Activated CD4-positive, alpha-beta memory T cell treated with anti-CD3 and anti-CD28 coated beads, Interleukin-2, amount 10 ng/mL, durations not matched to agents 7 days and 5 days (primary cell): Measurements from ENCODE around the gene GABRQ. TPM values are rescaled to one million over a fixed set of nuclear protein-coding genes. Genes with fewer than 3 reads are reported as not detected.
"Not testable (repeated sequence)": the region's sequence is repeated elsewhere in the genome, so short reads cannot be mapped to it uniquely, and the experiment has no call there.

ENCODE experiments used
- CTCF ChIA-PET: fragments of 350-600 bp; sonication (Branson Sonifier 250); formaldehyde crosslinking; loops from one replicate; lab custom pipeline; 2021; ENCODE audit warnings: antibody characterized with exemption, inconsistent platforms; lab: Charles Lee
- POLR2A ChIA-PET: fragments of 350-600 bp; sonication (Branson Sonifier 250); formaldehyde crosslinking; loops from one replicate; lab custom pipeline; 2021; ENCODE audit warnings: antibody characterized with exemption; lab: Charles Lee
- DNase-seq: peaks from one replicate; pipeline ENCODE4 v3.0.0-alpha.2; 2020
- H3K27ac Mint-ChIP-seq: one replicate; pipeline ENCODE4 v1.8.0; 2021; ENCODE audit warnings: mild to moderate bottlenecking, mixed read lengths
- H3K27me3 Mint-ChIP-seq: one replicate; pipeline ENCODE4 v1.8.0; 2021; ENCODE audit warnings: mixed read lengths
- H3K36me3 Mint-ChIP-seq: one replicate; pipeline ENCODE4 v1.8.0; 2021; ENCODE audit warnings: low read depth, mixed read lengths
- H3K4me1 Mint-ChIP-seq: one replicate; pipeline ENCODE4 v1.8.0; 2021; ENCODE audit warnings: mixed read lengths
- H3K4me3 Mint-ChIP-seq: one replicate; pipeline ENCODE4 v1.8.0; 2021; ENCODE audit warnings: mild to moderate bottlenecking, mixed read lengths
- H3K9me3 Mint-ChIP-seq: one replicate; pipeline ENCODE4 v1.8.0; 2021; ENCODE audit warnings: mixed read lengths
- total RNA-seq, 2 experiments: library from RNA; stranded (reverse); gene quantifications; one replicate each; pipeline ENCODE4 v1.2.3, GENCODE V29; 2021

The GABRQ gene
- total RNA-seq, 2 experiments from 2014 or later: not detected

DNA sequence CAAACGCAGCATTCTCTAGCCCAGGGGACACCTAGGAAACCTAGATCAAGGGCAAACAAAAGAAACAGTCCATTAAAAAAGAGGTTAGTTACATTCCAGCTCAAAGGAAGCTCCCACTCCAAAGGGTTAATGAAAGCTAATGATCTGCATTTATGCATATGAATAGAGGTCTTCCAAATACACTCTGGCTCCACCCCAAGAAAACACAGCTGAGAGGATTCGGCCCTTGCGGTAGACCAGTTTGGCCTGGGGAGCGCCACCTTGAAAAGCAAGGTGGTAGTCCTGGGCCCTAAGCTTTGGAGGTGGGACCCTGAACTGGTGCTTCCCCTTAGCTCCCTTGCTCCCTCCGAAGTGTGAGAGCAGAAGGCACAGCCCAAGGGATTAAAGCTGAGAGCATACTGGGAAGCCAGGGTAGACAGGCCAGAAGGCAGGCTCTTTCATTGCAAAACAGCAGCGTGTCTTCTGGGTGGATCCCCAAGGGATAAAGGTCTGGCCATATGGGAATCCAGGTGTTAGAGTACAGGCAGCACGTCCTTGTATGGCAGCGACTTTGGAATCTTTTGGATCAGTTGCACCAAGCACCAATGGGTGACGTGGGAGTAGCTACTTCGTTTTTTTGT, 3.7 kb downstream of the GABRQ start:
- Mint-ChIP-seq H3K36me3 (no peaks in the 10 kb centered on the region), H3K4me1 (no peaks in the 10 kb centered on the region), H3K27me3 (peaks cover 20% of the 10 kb centered on the region), H3K9me3 (no peaks in the 10 kb centered on the region), H3K27ac (no peak overlapping the region), H3K4me3 (no peak overlapping the region)
- POLR2A ChIA-PET: no interaction called here
- CTCF ChIA-PET: interaction anchor here (2.0 kb wide), 1 partner anchor 9 kb away, joined by 6 read pairs; no protein-coding TSS in a partner anchor
- DNase-seq: no peak

- ChIA-PET POLR2A (no interaction called here), CTCF (interaction anchor here (2.0 kb wide), 1 partner anchor 9 kb away, joined by 6 read pairs; no protein-coding TSS in a partner anchor)
- Mint-ChIP-seq H3K4me3 (no peak overlapping the region), H3K36me3 (no peaks in the 10 kb centered on the region), H3K27me3 (peaks cover 14% of the 10 kb centered on the region), H3K4me1 (no peaks in the 10 kb centered on the region), H3K9me3 (no peaks in the 10 kb centered on the region), H3K27ac (no peak overlapping the region)
- no peak for DNase-seq
Measured at GRCh38 chrX:152641996-152642395, 4.3 kb downstream of the GABRQ start.

- POLR2A ChIA-PET: no interaction called here
- CTCF ChIA-PET: no interaction called here
- Mint-ChIP-seq H3K27me3 (peaks cover 10% of the 10 kb centered on the region), H3K36me3 (no peaks in the 10 kb centered on the region), H3K9me3 (no peaks in the 10 kb centered on the region), H3K4me3 (no peak overlapping the region), H3K4me1 (no peaks in the 10 kb centered on the region), H3K27ac (no peak overlapping the region)
- DNase-seq: no peak
Measured at GRCh38 chrX:152642931-152643564, 5.4 kb downstream of the GABRQ start.

DNA sequence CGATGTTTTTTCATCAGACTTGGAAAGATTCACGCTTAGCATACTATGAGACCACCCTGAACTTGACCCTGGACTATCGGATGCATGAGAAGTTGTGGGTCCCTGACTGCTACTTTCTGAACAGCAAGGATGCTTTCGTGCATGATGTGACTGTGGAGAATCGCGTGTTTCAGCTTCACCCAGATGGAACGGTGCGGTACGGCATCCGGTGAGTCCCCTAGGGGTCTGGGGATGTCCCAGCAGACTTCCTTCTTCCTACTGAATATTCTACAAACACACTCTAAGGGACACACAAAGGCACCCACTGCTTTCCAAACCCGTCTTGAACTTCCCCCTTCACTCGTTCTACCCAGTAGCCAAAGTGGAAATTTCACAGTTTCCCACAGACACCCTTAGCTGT, 9.3 kb downstream of the GABRQ start:
- DNase-seq: no peak
- Mint-ChIP-seq H3K27me3 (no peaks in the 10 kb centered on the region), H3K4me3 (no peak overlapping the region), H3K9me3 (no peaks in the 10 kb centered on the region), H3K4me1 (no peaks in the 10 kb centered on the region), H3K27ac (no peak overlapping the region), H3K36me3 (no peaks in the 10 kb centered on the region)
- ChIA-PET POLR2A (no interaction called here), CTCF (interaction anchor here (2.1 kb wide), 1 partner anchor 14 kb away, joined by 6 read pairs; no protein-coding TSS in a partner anchor)

- POLR2A ChIA-PET: no interaction called here
- DNase-seq: no peak
- no peaks in the 10 kb centered on the region for H3K9me3 Mint-ChIP-seq
- CTCF ChIA-PET: interaction anchor here (2.1 kb wide), 1 partner anchor 15 kb away, joined by 6 read pairs; no protein-coding TSS in a partner anchor
- H3K27ac Mint-ChIP-seq: no peak overlapping the region
- H3K4me1 Mint-ChIP-seq: no peaks in the 10 kb centered on the region
- no peaks in the 10 kb centered on the region for H3K36me3 Mint-ChIP-seq
- no peaks in the 10 kb centered on the region for H3K27me3 Mint-ChIP-seq
- no peak overlapping the region for H3K4me3 Mint-ChIP-seq
Measured at GRCh38 chrX:152647978-152648377, 10.3 kb downstream of the GABRQ start.

GRCh38 chrX:152652060-152652459, 14.4 kb downstream of the GABRQ start:
- Mint-ChIP-seq H3K27ac (no peak overlapping the region), H3K27me3 (no peaks in the 10 kb centered on the region), H3K9me3 (no peaks in the 10 kb centered on the region), H3K4me3 (no peak overlapping the region), H3K36me3 (no peaks in the 10 kb centered on the region), H3K4me1 (no peaks in the 10 kb centered on the region)
- ChIA-PET CTCF (no interaction called here), POLR2A (no interaction called here)
- DNase-seq: no peak

DNA sequence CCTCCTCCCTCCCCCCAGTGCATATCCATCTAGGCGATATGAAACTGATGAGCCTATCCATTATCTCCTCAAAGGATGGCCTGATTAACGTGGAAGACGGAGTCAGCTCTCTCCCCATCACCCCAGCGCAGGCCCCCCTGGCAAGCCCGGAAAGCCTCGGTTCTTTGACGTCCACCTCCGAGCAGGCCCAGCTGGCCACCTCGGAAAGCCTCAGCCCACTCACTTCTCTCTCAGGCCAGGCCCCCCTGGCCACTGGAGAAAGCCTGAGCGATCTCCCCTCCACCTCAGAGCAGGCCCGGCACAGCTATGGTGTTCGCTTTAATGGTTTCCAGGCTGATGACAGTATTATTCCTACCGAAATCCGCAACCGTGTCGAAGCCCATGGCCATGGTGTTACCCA, 14.8 kb downstream of the GABRQ start:
- no peak overlapping the region for H3K4me3 Mint-ChIP-seq
- no peaks in the 10 kb centered on the region for H3K9me3 Mint-ChIP-seq
- POLR2A ChIA-PET: no interaction called here
- H3K27me3 Mint-ChIP-seq: no peaks in the 10 kb centered on the region
- no peak overlapping the region for H3K27ac Mint-ChIP-seq
- CTCF ChIA-PET: no interaction called here
- no peak for DNase-seq
- no peaks in the 10 kb centered on the region for H3K4me1 Mint-ChIP-seq
- no peaks in the 10 kb centered on the region for H3K36me3 Mint-ChIP-seq

- no peak overlapping the region for H3K4me3 Mint-ChIP-seq
- CTCF ChIA-PET: no interaction called here
- no peaks in the 10 kb centered on the region for H3K36me3 Mint-ChIP-seq
- no peaks in the 10 kb centered on the region for H3K4me1 Mint-ChIP-seq
- H3K27me3 Mint-ChIP-seq: no peaks in the 10 kb centered on the region
- no peak overlapping the region for H3K27ac Mint-ChIP-seq
- POLR2A ChIA-PET: no interaction called here
- H3K9me3 Mint-ChIP-seq: no peaks in the 10 kb centered on the region
- DNase-seq: no peak
Measured at GRCh38 chrX:152656087-152656486, 18.4 kb downstream of the GABRQ start.

DNA sequence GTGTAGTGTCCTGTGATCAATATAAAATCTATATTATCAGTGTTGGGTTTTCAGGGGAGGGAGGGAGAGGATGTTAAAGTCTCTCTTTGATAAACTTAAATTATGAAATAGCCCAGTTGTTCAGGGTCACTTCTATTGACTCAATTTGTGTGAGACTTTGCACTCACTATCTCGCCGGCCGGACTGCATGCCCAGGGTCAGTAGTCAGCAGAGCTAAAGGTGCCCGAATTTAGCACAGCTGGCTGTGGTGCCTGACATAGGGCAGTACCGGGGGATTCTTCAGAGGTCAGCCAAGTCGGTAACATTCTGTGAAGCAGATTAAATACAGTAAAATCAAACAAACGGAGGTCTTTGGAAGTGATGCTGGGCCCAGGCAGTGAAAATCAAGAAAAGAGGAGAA, 19.2 kb downstream of the GABRQ start:
- ChIA-PET POLR2A (no interaction called here), CTCF (interaction anchor here (0.6 kb wide), 1 partner anchor 149 kb away, joined by 3 read pairs; no protein-coding TSS in a partner anchor)
- no peaks in the 10 kb centered on the region for H3K36me3 Mint-ChIP-seq
- no peak for DNase-seq
- no peak overlapping the region for H3K4me3 Mint-ChIP-seq
- no peaks in the 10 kb centered on the region for H3K27me3 Mint-ChIP-seq
- H3K27ac Mint-ChIP-seq: no peak overlapping the region
- H3K9me3 Mint-ChIP-seq: no peaks in the 10 kb centered on the region
- no peaks in the 10 kb centered on the region for H3K4me1 Mint-ChIP-seq

- Mint-ChIP-seq H3K27ac (no peak overlapping the region), H3K36me3 (no peaks in the 10 kb centered on the region), H3K9me3 (no peaks in the 10 kb centered on the region), H3K4me3 (no peak overlapping the region), H3K4me1 (no peaks in the 10 kb centered on the region), H3K27me3 (no peaks in the 10 kb centered on the region)
- ChIA-PET POLR2A (no interaction called here), CTCF (no interaction called here)
- DNase-seq: no peak
Measured at GRCh38 chrX:152658302-152658701, 20.6 kb downstream of the GABRQ start.

GRCh38 chrX:152663086-152663485, 25.4 kb downstream of the GABRQ start:
- Mint-ChIP-seq H3K4me1 (no peaks in the 10 kb centered on the region), H3K27ac (no peak overlapping the region), H3K27me3 (peaks cover 1% of the 10 kb centered on the region), H3K9me3 (no peaks in the 10 kb centered on the region), H3K4me3 (no peak overlapping the region), H3K36me3 (no peaks in the 10 kb centered on the region)
- CTCF ChIA-PET: no interaction called here
- DNase-seq: no peak
- POLR2A ChIA-PET: no interaction called here

DNA sequence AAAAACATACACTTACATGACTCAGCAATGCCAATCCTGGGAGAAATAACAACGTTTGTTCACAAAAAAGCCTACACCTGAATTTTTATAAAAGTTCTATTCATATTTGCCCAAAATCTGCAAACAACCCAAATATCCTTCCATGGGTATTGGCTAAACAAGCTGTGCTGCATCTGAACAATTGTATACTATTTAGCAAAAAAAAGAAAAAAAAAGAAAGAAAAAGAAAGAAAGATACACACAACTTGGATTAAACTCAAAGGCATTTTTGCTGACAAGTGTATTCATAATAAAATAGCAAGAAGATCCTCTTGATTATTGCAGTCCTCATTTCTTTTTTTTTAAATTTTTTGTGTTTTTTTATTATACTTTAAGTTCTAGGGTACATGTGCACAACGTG, 36.4 kb downstream of the GABRQ start:
- Mint-ChIP-seq H3K27me3 (peaks cover 1% of the 10 kb centered on the region), H3K27ac (no peak overlapping the region), H3K4me3 (no peak overlapping the region), H3K36me3 (no peaks in the 10 kb centered on the region), H3K4me1 (no peaks in the 10 kb centered on the region), H3K9me3 (no peaks in the 10 kb centered on the region)
- ChIA-PET CTCF (no interaction called here), POLR2A (no interaction called here)
- no peak for DNase-seq

DNA sequence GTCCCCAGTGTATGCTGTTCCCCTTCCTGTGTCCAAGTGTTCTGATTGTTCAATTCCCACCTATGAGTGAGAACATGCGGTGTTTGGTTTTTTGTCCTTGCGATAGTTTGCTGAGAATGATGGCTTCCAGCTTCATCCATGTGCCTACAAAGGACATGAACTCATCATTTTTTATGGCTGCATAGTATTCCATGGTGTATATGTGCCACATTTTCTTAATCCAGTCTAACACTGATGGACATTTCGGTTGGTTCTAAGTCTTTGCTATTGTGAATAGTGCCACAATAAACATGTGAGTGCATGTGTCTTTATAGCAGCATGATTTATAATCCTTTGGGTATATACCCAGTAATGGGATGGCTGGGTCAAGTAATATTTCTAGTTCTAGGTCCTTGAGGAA, 37.0 kb downstream of the GABRQ start:
- DNase-seq, H3K27ac Mint-ChIP-seq, POLR2A ChIA-PET, H3K27me3 Mint-ChIP-seq, H3K4me3 Mint-ChIP-seq, CTCF ChIA-PET, H3K4me1 Mint-ChIP-seq, H3K9me3 Mint-ChIP-seq, H3K36me3 Mint-ChIP-seq: not testable (repeated sequence)

GRCh38 chrX:152681012-152681411, 43.3 kb downstream of the GABRQ start:
- H3K27ac Mint-ChIP-seq, CTCF ChIA-PET, H3K4me3 Mint-ChIP-seq, H3K36me3 Mint-ChIP-seq, H3K27me3 Mint-ChIP-seq, POLR2A ChIA-PET, H3K9me3 Mint-ChIP-seq, DNase-seq, H3K4me1 Mint-ChIP-seq: not testable (repeated sequence)
